ENCODE measurements around the gene FGFR3.

Gene FGFR3

DNA sequence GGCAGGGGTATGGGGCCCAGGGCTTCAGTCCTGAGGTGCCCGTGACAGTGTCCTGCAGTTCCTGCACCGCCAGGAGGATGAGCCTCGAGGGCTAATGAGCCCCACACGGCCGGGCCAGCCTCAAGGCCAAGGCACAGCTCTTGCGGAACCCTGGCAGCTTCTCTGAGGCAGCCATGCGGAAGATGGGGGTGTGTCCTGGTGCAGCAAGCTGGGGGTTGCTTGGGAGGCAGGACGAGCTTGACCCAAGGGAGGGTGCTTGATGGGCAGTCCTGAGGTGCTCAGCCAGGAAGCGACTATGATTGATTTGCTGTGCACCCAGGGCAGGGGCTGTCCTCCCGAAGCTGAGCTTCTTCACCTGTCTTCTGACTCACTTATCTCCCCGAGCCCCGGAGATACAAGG lies 9.1 kb upstream of the FGFR3 start:
- Histone ChIP-seq H3K27ac (no peak overlapping the region), H3K27me3 (peaks cover 0 to 26% of the 10 kb centered on the region in 2 donors), H3K9me3 (no peaks in the 10 kb centered on the region), H3K4me3 (no peak overlapping the region), H3K4me1 (peaks cover 0 to 9% (median 4%) of the 10 kb centered on the region in 4 donors), H3K36me3 (no peaks in the 10 kb centered on the region)
- intact Hi-C loops (cut with DNase I; ENCODE audit: low total_unique reads): no loop called here
- no peak for DNase-seq
- TF ChIP-seq, protein P1, sequence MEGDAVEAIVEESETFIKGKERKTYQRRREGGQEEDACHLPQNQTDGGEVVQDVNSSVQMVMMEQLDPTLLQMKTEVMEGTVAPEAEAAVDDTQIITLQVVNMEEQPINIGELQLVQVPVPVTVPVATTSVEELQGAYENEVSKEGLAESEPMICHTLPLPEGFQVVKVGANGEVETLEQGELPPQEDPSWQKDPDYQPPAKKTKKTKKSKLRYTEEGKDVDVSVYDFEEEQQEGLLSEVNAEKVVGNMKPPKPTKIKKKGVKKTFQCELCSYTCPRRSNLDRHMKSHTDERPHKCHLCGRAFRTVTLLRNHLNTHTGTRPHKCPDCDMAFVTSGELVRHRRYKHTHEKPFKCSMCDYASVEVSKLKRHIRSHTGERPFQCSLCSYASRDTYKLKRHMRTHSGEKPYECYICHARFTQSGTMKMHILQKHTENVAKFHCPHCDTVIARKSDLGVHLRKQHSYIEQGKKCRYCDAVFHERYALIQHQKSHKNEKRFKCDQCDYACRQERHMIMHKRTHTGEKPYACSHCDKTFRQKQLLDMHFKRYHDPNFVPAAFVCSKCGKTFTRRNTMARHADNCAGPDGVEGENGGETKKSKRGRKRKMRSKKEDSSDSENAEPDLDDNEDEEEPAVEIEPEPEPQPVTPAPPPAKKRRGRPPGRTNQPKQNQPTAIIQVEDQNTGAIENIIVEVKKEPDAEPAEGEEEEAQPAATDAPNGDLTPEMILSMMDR (IDR thresholded peaks at IDR 0.05): no peak

DNA sequence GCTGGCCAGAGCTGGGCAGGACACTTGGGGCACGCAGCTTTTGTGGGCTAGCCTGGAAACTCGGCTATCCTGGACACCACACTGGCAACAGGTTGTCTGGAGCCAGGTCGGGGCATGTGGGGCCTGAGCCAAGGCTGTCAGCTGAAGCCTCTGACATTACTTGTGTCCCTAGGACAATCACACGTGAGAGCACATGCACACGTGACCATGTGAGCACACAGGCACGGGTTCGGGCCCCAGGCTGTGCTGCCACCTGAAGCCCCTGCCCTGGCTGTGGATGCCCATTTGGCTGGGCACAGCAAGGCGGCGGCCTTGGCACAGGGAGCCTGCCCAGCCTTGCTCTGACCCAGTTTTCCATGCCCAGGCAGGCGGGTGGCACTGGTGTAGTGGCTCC lies 8.7 kb upstream of the FGFR3 start:
- intact Hi-C loops (cut with DNase I; ENCODE audit: low total_unique reads): no loop called here
- no peak for DNase-seq
- Histone ChIP-seq H3K9me3 (no peaks in the 10 kb centered on the region), H3K36me3 (no peaks in the 10 kb centered on the region), H3K4me1 (peaks cover 0 to 9% (median 4%) of the 10 kb centered on the region in 4 donors), H3K27me3 (peaks cover 0 to 22% of the 10 kb centered on the region in 2 donors), H3K27ac (no peak overlapping the region), H3K4me3 (no peak overlapping the region)
- TF ChIP-seq, protein P1 (IDR thresholded peaks at IDR 0.05): no peak

DNA sequence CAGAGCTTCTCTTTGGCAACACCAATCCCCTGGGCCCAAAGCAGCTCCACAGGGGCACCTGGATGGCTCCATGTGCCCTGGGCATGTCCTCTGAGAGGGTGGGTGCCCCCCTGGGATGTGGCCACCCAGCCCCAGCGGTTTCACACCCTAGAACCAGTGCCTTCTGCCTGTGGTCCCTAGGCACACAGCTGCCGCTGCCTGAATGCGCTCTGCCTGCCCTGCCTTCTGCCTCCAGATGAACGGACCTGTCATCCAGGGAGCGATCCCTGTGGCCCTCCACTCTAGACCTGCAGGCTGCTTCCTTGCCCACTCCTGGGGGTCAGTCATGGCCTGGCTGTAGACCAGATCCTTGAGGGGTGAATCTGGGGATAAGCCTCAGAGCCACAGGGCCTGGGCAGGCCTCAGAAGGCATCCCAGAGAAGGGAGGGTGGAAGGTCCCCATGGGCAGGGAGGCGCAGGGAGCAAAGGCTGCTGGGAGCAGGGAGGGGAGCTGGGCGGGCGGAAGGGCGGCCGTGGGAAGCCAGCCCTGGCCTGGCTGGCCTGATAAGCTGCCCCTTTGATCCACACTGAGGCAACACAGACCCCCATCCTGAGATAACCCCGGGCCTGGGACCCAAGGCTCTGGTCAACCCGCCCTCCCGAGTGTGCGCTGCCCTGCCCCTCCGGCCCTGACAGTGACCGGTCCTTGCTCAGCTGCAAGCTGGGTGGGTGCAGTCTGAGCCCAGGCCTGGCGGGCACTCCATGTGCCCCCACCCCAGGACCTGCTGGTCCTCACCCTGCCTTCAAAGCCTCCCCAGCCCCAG lies 8.1 kb upstream of the FGFR3 start:
- no peaks in the 10 kb centered on the region for H3K36me3 ChIP-seq
- no peak overlapping the region for H3K4me3 ChIP-seq
- no peaks in the 10 kb centered on the region for H3K9me3 ChIP-seq
- DNase-seq: no peak
- TF ChIP-seq, protein P1 (IDR thresholded peaks at IDR 0.05): no peak
- peaks cover 0 to 24% of the 10 kb centered on the region in 2 donors for H3K27me3 ChIP-seq
- peaks cover 0 to 9% (median 4%) of the 10 kb centered on the region in 4 donors for H3K4me1 ChIP-seq
- H3K27ac ChIP-seq: no peak overlapping the region
- intact Hi-C loops (cut with DNase I; ENCODE audit: low total_unique reads): no loop called here

DNA sequence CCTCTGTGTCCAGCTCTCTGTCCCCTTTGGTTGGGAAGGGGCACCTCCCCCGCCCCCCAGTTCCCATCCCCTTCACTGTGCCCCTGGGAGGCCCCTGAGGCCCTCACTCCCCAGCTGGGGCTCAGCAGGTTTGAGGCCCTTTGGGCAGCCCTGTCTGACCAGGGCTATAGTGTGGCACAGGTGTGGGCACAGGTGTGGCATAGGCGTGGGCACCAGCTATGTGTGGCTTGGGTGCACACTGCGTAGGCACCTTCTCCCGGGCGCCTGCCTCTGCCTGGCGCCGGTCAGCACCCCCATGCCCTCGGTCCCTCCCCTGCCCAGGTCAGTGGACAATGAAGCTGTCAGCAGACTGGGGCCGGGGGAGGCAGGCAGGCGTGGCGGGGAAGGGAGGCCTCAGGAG lies 7.5 kb upstream of the FGFR3 start:
- TF ChIP-seq, protein P1 (IDR thresholded peaks at IDR 0.05): no peak
- intact Hi-C loops (cut with DNase I; ENCODE audit: low total_unique reads): no loop called here
- H3K4me1 ChIP-seq: peaks cover 0 to 9% (median 4%) of the 10 kb centered on the region in 4 donors
- H3K4me3 ChIP-seq: no peak overlapping the region
- no peaks in the 10 kb centered on the region for H3K9me3 ChIP-seq
- peaks cover 0 to 30% of the 10 kb centered on the region in 2 donors for H3K27me3 ChIP-seq
- no peaks in the 10 kb centered on the region for H3K36me3 ChIP-seq
- no peak for DNase-seq
- H3K27ac ChIP-seq: no peak overlapping the region

DNA sequence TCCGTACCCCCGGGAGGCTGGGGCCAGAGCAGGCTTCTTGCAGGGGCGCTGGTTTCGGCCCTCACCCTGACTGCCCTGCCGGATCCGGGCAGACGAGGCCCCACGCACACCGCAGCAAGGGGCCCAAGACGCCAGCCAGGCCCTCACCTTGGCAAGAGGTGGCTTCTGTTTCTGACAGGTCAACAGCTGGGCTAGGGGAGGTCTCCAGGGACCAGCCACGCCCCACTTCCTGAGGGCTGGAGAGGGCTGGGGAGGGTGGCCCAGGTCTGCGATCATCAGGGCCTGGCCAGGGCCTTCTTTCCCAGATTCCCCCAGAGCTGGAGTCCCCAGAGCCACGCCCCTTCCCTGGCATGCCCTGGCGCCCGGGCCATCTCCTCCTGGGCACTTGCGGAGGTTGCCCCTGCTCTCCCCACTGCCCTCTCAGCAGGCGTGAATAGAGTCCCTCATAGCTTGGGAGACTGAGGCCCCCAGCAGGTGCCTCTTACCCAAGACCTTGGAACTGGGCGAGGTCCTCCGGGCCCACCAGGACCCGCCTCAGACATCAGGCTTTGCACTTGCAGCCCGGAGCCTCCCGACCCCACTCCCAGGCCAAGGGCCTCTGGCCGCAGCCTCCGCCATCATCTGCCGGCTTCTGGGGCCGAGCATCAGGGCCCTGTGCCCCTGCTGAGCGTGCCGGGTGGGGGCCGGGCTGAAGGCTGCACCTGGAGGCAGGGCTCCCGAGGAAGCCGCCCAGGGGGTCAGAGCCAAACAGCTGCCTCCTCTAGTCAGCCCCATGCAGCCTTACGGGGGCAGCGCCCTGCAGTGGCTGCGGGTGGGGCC lies 6.3 kb upstream of the FGFR3 start:
- Histone ChIP-seq H3K4me1 (peaks cover 0 to 9% (median 4%) of the 10 kb centered on the region in 4 donors), H3K27ac (no peak overlapping the region), H3K4me3 (no peak overlapping the region), H3K36me3 (no peaks in the 10 kb centered on the region), H3K9me3 (no peaks in the 10 kb centered on the region), H3K27me3 (peaks cover 0 to 31% of the 10 kb centered on the region in 2 donors)
- no peak for DNase-seq
- TF ChIP-seq, protein P1 (IDR thresholded peaks at IDR 0.05): no peak
- intact Hi-C loops (cut with DNase I; ENCODE audit: low total_unique reads): no loop called here

Measured in tibial artery (tissue), 4 donors.